ENCODE results near the gene KCNA10. TPM values are rescaled to one million over a fixed set of nuclear protein-coding genes. Genes with fewer than 3 reads are reported as not detected.

KCNA10 gene
- total and polyA plus RNA-seq, 2 of the 13 experiments (the other 11 are each of a cell fraction or from before 2014, with no cell fraction given) = not detected

- Histone ChIP-seq H3K9me3 (ENCODE audit: low read length) (no peaks in the 10 kb centered on the region), H3K9ac (ENCODE audit: insufficient read depth, low read depth, low read length) (no peak overlapping the region), H3K36me3 (replicated peaks in 1 of 2; ENCODE audit: control insufficient read depth in 1 of 2, insufficient read depth in 2 of 2, low read length in 2 of 2) (no peaks in the 10 kb centered on the region), H3K79me2 (ENCODE audit: insufficient read depth, low read length) (no peaks in the 10 kb centered on the region), H2AFZ (ENCODE audit: low read length) (no peak overlapping the region), H3K27me3 (ENCODE audit: control insufficient read depth in 1 of 2, insufficient read depth in 2 of 2, low read length in 2 of 2) (peaks cover 0 to 1% of the 10 kb centered on the region in 2 experiments; a peak in 2 of 5 replicates), H3K4me3 (replicated peaks in 1 of 3; ENCODE audit: insufficient read depth in 1 of 3, low read depth in 2 of 3, low read length in 3 of 3) (no peak overlapping the region), H3K4me1 (ENCODE audit: insufficient read depth, low read length) (no peaks in the 10 kb centered on the region), H3K27ac (ENCODE audit: extremely low read length, insufficient read depth, low read length) (no peak overlapping the region), H4K20me1 (ENCODE audit: insufficient read depth, low read length) (no peaks in the 10 kb centered on the region), H3K4me2 (ENCODE audit: low read depth, low read length) (no peak overlapping the region)
- DNase-seq (ENCODE audit: low spot score) = no peak
- FAIRE-seq = no peak
- WGBS (ENCODE audit: low lambda C conversion rate) = 17% methylated on average over 13 of the region's 18 CpGs
- no peak for ATAC-seq
- in situ Hi-C loops (cut with HindIII; ENCODE audit: extremely low pct_ligation_motif_present, low pct_unique_long_range_greater_than_20kb) (no loop called here), intact Hi-C loops (cut with micrococcal nuclease; ENCODE audit: unreplicated experiment) (no loop called here)
- POLR2A ChIA-PET = no interaction called here
- BruUV-seq (replicated peaks) = no TSS peak
- CTCF ChIA-PET (ENCODE audit: low intra/inter-chr PET ratio, low total read pairs) = no interaction called here
- TF ChIP-seq YY1 (IDR thresholded peaks at IDR 0.05; ENCODE audit: insufficient read depth, insufficient replicate concordance, low read depth, low read length) (no peak), SIN3B (IDR thresholded peaks at IDR 0.05; ENCODE audit: low read length) (no peak), HNF4A (CRISPR knock-in tag; IDR thresholded peaks at IDR 0.05) (no peak), ONECUT2 (CRISPR knock-in tag; IDR thresholded peaks at IDR 0.05) (no peak), ZNF414 (CRISPR knock-in tag; IDR thresholded peaks at IDR 0.05) (no peak), ADNP (CRISPR knock-in tag; IDR thresholded peaks at IDR 0.05) (no peak), MTF1 (CRISPR knock-in tag; IDR thresholded peaks at IDR 0.05) (no peak), XRCC5 (optimal IDR thresholded peaks at IDR 0.05; ENCODE audit: low read length) (no peak), ZNF589 (CRISPR knock-in tag; conservative IDR thresholded peaks at IDR 0.05) (no peak), ARID4A (CRISPR knock-in tag; IDR thresholded peaks at IDR 0.05; ENCODE audit: borderline replicate concordance) (no peak), TCF12 (IDR thresholded peaks at IDR 0.05) (no peak), TCF12 (CRISPR knock-in tag; IDR thresholded peaks at IDR 0.05) (no peak), FOXC1 (CRISPR knock-in tag; IDR thresholded peaks at IDR 0.05; ENCODE audit: borderline replicate concordance) (no peak), NR0B2 (CRISPR knock-in tag; IDR thresholded peaks at IDR 0.05) (no peak), ZSCAN21 (CRISPR knock-in tag; IDR thresholded peaks at IDR 0.05; ENCODE audit: borderline replicate concordance) (no peak), ZNF101 (CRISPR knock-in tag; IDR thresholded peaks at IDR 0.05; ENCODE audit: borderline replicate concordance, low read depth) (no peak), ZNF850 (CRISPR knock-in tag; conservative IDR thresholded peaks at IDR 0.05) (no peak)
These were observed 36.2 kb downstream of the KCNA10 start for GRCh38 chr1:110482662-110483307.

All from HepG2 (cell line).